Ishikawa (cell line): ENCODE results near the gene CCM2.

ENCODE experiments used
- CEBPB ChIP-seq: IDR thresholded peaks from 2 replicates; pipeline ENCODE4 v1.6.1; 2012
- CREB1 ChIP-seq: IDR thresholded peaks from 2 replicates; pipeline ENCODE4 v1.6.1; 2012; ENCODE audit warnings: low read depth
- EGR1 ChIP-seq: IDR thresholded peaks from 2 replicates; pipeline ENCODE4 v1.6.1; 2012
- EP300 ChIP-seq: IDR thresholded peaks from 2 replicates; pipeline ENCODE4 v1.6.1; 2012; ENCODE audit warnings: borderline replicate concordance
- FOXM1 ChIP-seq: IDR thresholded peaks from 2 replicates; pipeline ENCODE4 v1.6.1; 2012; ENCODE audit warnings: low read depth, borderline replicate concordance
- MAX ChIP-seq: IDR thresholded peaks from 2 replicates; pipeline ENCODE4 v1.6.1; 2012
- NFIC ChIP-seq: IDR thresholded peaks from 2 replicates; pipeline ENCODE4 v1.6.1; 2012
- RAD21 ChIP-seq: IDR thresholded peaks from 2 replicates; pipeline ENCODE4 v1.6.1; 2012; ENCODE audit warnings: low read depth
- REST ChIP-seq: IDR thresholded peaks from 2 replicates; pipeline ENCODE4 v1.6.1; 2012; ENCODE audit warnings: low read depth, mild to moderate bottlenecking
- TAF1 ChIP-seq: IDR thresholded peaks from 2 replicates; pipeline ENCODE4 v1.6.1; 2012; ENCODE audit warnings: low read depth, mild to moderate bottlenecking
- TCF12 ChIP-seq: IDR thresholded peaks from 2 replicates; pipeline ENCODE4 v1.6.1; 2012; ENCODE audit warnings: low read depth
- TEAD4 ChIP-seq: IDR thresholded peaks from 2 replicates; pipeline ENCODE4 v1.6.1; 2012
- USF1 ChIP-seq: IDR thresholded peaks from 2 replicates; pipeline ENCODE4 v1.6.1; 2012
- YY1 ChIP-seq: IDR thresholded peaks from 2 replicates; pipeline ENCODE4 v1.6.1; 2012; ENCODE audit warnings: low read depth
- ZBTB7A ChIP-seq: IDR thresholded peaks from 2 replicates; pipeline ENCODE4 v1.6.1; 2012; ENCODE audit warnings: low read depth

Gene CCM2

GRCh38 chr7:45073786-45074527, 74.0 kb downstream of the CCM2 start:
- no peak for TF ChIP-seq EP300
- TF ChIP-seq NFIC = peak; percentile 66

GRCh38 chr7:45074528-45075354, 74.7 kb downstream of the CCM2 start:
- TF ChIP-seq ZBTB7A (no peak), TEAD4 (no peak), MAX (no peak), CREB1 (no peak), EP300 (no peak), YY1 (no peak), TAF1 (no peak), FOXM1 (no peak), CEBPB (no peak), USF1 (no peak), RAD21 (no peak), EGR1 (no peak), TCF12 (no peak), NFIC (no peak)

GRCh38 chr7:45075355-45075644, 75.3 kb downstream of the CCM2 start:
- no peak for TF ChIP-seq FOXM1
- TF ChIP-seq REST = no peak
- TF ChIP-seq YY1 = no peak
- TF ChIP-seq NFIC = no peak
- TF ChIP-seq EGR1 = no peak
- TF ChIP-seq TCF12 = no peak
- no peak for TF ChIP-seq TAF1
- TF ChIP-seq CEBPB = no peak
- TF ChIP-seq USF1 = no peak
- no peak for TF ChIP-seq RAD21
- no peak for TF ChIP-seq ZBTB7A
- no peak for TF ChIP-seq MAX
- no peak for TF ChIP-seq TEAD4
- no peak for TF ChIP-seq CREB1
- no peak for TF ChIP-seq EP300

- no peak for TF ChIP-seq YY1
Observed at GRCh38 chr7:45075871-45076796, 76.1 kb downstream of the CCM2 start.

- TF ChIP-seq YY1 (no peak), EGR1 (no peak), REST (no peak), TCF12 (no peak), CREB1 (no peak), RAD21 (no peak), FOXM1 (no peak), USF1 (no peak), TAF1 (no peak)
Observed at GRCh38 chr7:45076946-45077345, 76.9 kb downstream of the CCM2 start.
